Measurements from ENCODE around the gene SMOC2.
"Not testable (repeated sequence)": the region's sequence is repeated elsewhere in the genome, so short reads cannot be mapped to it uniquely, and the experiment has no call there.

The SMOC2 gene

DNA sequence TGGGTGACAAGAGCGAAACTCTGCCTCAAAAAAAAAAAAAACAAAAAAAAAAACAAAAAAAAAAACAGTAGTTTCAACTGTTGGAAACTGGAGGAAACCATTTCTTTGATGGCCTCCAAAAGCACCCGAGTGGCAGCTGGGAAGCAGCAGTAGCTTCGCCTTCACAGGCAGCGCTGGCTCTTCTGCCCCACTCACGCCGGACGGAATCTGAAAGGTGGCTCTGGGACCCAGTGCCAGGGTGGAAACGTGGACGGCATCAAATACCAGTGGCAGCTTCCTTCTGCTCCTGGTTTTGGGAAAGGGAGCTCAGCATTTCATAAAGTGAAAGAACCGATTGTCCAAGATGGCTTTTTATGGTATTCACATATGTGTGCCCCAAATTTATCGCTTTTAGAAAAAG, 159.4 kb downstream of the SMOC2 start:
- DNase-seq (ENCODE audit: low read depth) = no peak

DNA sequence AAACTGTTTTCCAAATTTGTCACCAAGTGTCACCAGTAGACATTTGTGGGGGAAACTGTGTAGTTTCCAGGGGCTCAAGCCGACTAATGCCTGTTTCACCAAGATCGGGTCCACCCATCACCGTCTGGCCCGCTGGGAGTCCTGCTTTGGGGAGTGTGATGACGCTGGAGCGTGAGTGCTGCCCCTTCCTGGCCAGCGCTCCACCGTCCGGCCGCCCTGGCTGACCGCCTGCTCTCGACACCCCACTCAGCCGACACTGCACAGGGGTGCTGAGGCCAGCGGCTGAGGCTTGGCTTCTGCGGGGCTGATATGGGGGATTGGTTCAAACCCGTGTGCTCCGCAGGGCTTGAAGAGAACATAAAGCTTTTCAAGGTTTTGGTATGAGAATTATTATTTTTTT, 160.1 kb downstream of the SMOC2 start:
- no peak for DNase-seq (ENCODE audit: low read depth)

DNA sequence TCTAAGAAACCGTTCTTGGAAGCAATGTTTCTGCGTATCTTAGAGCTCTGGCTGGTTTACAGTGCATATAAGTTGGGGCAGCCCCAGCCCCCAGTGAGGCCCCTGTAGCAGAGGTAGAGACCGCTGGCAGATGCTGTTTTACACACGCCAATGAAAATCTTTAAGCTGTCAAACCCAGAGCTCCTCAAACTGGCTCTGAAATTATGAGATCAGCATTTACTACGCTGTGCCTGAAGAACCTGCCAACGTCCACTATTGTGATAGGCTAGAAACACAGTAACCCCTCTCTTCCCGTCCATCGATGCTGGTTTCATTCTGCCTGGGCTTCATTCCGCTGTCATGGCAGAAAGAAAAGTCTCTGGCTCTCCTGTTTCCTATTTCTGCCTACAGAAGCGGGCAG, 160.6 kb downstream of the SMOC2 start:
- no peak for DNase-seq (ENCODE audit: low read depth)

DNA sequence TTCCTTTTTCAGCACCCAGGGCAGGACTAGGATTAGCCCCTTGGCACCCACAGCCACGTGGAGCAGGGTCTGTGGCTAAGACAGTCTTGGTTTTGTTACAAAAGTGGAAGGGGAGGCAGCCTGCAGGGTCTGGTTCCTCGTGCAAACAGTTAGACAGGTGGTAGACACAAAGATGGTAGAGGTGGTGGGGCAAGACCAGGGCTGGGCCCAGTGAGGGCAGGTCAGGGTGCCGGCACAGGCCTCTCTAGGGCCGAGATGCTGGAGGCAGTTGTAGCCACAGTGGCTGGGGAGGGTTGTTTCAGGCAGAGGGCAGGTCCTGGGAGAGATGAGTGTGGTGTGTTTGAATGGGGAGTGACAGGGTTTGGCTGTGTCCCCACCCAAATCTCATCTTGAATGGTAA, 161.6 kb downstream of the SMOC2 start:
- DNase-seq (ENCODE audit: low read depth) = no peak

DNA sequence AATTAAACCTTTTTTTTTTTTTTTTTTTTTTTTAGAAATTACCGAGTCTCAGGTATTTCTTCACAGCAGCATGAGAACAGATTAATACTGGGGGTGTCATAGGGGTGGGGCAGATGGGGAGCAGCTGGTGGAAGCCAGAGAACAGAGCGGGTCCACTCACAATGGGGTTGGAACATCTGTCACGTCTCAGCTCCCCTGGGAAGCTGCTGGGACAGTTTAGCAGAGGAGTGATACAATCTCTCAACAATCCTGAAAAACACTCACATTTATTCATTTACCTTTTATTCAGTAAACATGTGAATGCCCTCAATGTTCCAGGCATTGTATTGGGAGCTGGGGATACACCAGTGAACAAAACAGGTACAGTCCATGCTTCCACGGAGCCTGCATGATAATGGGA, 162.2 kb downstream of the SMOC2 start:
- DNase-seq (ENCODE audit: low read depth) = no peak

DNA sequence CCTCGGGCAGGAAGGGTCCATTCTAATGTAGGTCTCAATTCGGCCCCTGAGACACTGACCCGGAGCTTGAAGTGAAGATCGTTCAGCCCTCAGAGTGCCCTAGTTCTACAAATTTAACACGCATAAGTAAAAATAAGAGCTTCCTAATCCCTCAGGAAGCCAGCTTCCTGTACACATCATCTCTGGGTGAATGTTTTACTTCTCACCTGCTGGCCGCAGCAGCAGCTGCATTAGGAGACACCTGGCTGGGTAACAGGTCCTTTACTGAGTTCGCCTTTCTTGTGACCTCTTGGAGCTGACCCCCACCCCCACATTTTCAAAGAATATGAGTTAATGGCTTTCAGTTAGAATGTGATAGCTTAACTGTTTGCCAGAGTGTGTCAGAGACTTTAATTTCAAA, 165.0 kb downstream of the SMOC2 start:
- no peak for DNase-seq (ENCODE audit: low read depth)

DNA sequence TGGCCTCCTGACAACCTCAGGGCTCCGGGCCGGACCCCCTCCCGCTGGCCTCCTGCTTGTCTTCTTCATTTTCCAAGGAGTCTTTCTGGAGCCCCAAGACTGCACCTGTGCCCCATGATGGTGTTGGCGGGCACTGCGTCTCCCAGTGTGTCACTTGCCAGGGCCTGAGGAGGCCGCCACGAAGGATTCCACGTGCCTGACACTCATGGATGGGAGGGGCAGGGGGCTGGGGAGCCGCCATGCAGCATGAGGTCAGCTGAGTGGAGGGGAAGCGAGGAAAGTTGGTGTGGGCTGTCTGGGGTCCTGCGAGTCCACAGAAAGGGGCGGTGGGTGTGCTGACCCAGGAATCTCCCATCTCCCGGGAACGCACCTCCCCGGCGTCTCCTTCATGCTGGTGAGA, 165.7 kb downstream of the SMOC2 start:
- DNase-seq (ENCODE audit: low read depth) = no peak

DNA sequence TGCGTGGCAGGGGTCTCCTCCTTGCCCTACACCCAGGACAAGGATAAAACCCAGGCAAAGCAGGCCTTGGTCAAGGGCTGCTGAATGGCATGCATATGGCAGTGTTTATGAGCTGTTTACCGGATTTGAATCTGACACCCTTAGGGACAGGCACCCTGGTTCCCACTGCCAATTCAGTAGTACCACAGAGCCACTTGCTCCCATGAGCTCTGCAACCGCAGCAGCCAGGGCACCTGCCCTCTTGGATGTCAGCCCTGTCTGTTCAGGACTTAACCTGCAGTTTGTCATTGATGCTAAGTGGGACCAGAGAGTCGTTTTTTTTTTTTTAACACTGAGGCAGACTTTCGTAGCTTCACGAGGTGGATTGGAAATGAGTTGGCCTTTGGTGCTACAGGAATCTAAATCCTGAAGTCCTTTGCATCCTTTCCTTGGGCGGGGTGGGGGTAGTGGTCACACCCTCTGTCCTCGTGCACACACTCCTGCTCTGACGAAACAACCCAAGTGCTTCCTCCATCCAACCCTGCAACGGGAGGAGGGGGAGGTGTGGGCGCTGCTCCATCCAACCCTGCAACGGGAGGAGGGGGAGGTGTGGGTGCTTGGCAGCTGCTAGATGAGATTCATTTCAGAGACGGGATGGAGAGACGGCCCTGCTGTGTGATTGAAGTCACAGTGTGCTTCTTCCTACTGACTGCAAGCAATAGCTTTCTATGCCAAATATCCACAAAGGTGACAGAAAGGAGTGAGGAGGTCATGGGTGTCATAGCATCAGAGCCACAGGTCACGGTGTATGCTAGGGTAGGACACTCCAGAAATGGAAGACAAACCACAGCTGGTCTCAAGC, 166.5 kb downstream of the SMOC2 start:
- DNase-seq (ENCODE audit: low read depth) = no peak

DNA sequence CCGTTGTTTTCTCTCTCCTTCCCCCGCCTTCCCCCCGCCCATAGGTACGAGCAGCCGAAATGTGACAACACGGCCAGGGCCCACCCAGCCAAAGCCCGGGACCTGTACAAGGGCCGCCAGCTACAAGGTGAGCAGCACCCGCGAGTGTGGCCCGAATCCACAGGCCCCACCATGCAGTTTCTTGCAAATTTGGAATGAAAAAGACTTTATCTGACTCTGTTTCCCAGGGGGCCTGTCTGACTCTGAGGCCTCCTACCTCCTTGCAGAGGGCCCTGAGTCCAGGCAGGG, 167.1 kb downstream of the SMOC2 start:
- no peak for DNase-seq (ENCODE audit: low read depth)

DNA sequence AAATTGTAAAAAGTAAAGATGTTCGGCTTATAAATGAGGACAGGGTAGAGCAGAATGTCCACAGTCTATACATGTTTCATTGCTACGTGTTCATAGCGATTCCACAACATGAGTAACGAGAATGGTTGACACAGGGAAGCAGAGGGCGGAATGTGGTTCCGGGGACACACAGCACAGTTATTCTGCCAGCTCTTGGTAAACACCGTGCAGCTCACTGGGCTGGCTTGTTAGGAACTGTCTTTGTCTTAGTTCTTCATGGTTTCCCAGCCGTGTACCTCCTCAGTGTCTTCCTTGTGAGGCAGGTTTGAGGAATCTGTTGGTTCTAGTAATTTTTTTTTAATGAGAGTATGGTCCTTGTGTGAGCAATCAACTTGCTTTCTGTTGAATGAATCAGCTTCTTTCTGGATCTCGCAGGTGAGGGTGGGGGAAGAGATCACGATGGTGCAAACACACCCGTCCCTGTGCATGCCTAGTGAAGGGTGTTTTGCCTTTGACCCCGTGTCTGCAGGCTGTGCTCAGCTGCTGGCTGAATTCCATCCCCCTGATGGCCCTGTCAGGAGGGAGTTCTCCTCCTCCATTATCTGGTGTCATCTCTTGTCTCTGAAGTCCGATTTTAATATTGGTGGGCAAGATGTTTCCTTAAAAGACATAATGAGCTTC, 168.2 kb downstream of the SMOC2 start:
- DNase-seq (ENCODE audit: low read depth) = no peak

DNA sequence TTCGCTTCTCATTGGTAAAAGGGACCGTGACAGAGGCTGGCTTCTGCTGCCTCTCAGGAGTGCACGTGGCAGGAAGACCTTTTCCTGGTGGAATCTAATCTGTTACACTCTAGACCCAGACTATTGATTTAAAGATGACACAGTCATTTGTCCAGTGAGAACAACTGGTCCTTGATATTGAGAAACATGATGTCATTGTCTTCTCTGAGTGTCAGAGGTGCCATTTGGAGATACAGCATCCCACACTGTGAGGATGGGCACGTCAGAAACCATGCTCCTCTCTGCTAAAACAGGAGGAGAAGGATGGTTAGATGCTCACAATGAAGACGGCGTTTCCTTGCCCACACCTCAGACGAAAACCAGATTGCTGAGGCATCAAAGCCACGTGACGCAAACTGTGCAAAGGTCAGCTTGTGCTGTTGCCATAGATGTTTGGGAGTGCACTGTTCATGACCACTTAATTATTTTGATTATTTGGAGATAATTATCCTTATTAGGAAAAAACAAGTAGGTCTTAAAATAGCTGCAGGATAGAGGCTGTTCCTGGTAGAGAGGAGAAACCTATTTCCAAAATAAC, 169.0 kb downstream of the SMOC2 start:
- no peak for DNase-seq (ENCODE audit: low read depth)

DNA sequence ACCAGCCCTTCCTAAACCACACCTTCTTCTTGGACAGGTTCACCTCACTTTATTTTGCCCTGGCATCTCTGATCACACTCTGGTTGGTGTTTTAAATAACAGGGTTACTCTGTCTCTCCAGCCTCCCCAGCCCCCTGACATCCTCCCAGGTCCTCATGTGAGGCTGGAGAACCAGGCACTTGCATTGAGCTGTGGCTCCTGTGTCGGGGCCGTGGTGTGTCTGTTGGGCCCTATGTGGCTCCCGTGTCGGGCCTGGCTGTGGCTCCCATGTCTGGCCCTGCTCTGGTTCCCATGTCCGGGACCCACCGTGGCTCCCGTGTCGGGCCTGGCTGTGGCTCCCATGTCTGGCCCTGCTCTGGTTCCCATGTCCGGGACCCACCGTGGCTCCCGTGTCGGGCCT, 170.0 kb downstream of the SMOC2 start:
- DNase-seq (ENCODE audit: low read depth) = not testable (repeated sequence)

DNA sequence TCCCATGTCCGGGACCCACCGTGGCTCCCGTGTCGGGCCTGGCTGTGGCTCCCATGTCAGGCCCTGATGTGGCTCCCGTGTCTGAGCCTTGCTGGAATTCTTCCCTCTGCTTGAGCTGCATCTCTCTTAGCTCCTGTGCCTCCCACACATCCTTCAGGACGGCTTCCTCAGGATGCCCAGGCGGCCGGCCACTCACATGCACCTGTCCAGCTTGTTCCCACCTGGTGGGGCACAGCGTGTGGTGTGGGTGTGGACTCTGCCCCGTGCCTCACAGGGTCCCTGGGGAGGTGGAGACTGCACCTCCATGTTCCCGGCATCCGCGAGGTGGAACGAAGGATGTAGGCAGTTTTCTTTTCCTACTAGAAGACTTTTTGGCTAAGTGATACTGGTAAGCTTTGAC, 170.7 kb downstream of the SMOC2 start:
- no peak for DNase-seq (ENCODE audit: low read depth)

DNA sequence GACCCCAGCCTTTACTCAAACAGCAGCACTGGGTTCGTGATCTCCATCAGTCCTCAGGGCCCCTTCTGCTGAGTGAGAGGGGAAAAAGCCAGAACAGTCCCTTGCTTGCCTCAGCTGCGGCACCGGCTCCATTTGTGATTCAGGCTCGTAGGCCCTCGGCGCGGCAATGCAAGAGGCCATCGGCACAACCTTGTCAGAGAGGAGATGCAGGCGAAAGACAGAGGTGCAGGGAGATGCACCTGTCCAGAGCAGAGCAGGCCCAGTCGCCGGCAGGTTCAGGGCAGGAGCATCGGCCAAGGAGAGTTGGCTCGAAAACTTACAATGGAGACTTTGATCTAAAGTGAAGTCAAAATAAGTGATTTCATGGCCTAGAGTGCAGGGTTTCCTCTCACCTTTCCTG, 171.6 kb downstream of the SMOC2 start:
- no peak for DNase-seq (ENCODE audit: low read depth)

DNA sequence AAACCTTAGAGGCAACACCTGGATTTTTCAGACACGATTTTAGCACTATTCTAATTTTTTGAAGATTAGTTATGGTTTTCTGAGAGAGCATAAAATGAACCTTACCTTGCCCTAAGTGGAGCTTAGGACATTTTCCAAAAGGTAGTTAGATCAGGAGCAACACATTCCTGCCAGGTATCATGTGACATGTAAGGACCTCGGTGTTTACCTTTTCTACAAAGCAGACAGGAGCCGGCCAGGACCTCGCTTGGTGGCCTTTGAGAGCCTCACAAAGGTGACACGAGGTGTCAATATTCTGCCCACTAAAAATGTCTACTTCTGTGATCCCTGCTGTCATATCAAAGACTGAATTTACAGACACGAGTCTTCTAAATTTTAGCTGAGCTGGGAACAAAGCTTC, 174.9 kb downstream of the SMOC2 start:
- DNase-seq (ENCODE audit: low read depth) = no peak

DNA sequence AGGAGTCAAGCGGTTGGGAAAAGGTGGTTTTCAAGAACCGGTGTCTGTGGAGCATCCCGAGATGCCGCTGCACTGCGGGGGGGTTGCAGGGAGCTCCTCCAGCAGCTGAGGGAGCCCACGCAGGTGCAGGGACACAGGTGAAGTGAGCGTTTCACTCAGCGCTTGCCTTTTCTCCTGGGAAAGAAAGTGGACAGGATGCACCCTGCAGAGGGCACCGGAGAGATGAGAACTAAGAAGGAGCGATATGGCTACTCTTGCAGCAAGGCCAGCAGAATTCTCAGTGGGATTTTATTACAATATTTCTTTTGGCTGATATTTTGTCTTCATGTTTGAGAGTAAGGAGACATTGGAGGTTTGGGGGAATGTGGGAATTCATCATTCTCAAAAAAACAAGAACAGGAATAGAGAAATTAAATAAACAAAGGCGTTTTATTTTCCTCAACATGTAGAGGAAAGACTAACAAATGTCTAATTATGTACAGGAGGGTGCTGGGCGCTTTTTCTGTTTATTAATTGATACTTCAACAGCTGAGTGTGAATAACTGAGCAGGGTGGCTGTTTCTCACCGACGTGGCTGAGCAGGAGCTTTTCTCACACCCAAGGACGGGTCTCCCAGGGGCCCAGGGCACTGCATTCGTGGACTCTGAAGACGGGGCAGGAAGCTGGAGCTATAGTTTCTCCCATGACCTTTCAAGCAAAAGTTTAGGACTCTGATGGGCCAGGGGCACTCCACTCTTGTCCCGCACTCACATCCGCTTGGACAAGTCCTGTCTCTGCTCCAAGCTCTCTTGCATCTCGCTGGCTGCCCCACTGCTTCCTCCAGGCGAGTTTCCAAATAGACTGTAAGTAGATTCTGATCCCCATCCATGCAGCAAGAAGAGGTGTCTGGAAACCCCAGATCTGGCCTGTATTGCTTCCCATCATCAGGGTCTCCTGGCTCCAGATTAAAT, 176.1 kb downstream of the SMOC2 start:
- DNase-seq (ENCODE audit: low read depth) = no peak

DNA sequence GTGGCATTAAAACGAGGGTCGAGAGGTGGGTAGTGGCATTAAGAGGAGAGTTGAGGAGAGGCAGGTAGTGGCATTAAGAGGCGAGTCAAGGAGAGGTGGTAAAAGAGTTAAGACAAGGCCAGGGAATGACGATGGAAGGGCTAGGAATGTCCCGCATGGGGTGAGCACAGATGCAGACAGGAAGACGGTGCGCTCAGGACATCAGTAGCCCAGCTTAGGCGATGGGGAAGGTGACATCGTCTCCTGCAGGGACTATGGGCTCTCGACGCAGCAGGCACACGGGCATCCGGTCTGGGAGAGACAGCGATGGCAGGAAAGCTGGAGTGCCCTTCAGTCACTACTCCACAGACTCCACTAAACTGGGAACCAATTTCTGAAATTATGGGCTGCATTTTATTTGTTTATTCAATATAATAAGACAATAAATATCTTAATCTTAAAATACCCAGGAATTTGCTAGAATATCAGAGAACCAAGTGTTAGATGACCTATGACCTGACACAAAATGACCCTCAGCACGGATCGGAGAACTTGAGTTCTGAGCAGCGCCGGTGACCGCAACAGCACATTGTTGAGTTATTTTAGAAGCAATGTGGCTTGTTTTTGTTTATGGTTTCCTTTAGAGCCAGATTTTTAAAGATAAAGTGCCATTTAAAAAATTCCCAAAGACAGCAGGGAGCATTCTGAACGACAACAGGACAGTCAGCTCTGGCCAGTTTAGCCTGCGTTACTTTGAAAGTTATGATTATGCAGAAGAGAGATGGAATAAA, 177.7 kb downstream of the SMOC2 start:
- DNase-seq (ENCODE audit: low read depth) = no peak

DNA sequence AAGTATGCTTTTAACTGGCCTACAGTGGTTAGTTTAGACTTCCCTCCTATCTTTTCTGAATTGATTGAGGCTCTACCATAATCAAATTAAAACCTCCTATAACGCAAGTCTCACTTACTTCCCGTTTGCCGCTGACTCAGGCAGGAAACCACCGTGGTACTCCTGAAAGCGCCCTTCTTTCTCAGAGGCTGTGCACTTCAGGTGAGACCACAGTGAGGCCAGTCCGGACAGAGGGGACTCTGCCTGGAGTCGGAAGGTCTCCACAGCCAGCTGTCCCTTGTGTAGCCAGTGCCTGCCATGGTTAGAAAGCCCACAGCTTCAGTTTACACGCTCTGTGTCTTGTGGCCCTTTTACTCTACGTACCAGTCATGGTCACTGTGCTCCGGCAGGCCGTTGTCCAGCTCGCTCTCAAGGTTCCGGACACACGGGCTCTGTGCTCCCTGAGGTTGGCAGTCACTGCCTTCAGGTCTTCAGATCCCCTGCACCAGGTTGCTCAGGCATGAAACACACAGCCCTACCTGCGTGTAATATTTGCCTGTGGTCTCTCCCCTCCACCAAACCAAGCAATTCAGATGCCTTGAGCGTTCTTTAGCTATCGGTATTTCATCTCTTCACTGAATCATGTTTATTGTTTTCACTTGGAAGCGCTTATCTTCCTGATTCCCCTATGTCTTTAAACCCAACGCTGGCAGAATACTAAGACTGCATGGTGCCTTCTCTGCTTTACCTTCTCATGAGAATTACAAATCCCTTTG, 178.8 kb downstream of the SMOC2 start:
- DNase-seq (ENCODE audit: low read depth) = no peak

DNA sequence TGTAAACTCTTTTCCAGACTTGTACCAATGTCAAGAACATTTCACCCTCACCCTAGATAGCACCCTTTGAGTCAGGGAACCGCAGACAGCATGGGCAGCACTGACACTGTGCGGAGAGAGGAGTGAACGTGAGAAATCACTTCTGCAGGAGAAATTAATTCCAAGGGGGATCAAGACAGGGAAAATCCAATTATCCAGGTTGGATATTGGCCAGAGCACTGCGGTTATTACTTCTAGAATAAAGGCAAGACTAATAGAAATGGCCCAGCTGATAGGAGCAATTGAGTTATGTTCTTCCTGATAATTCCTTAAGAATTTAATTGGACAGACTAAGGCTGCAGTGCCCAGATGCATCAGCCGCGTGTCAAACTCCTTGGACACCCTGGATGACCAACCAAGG, 179.6 kb downstream of the SMOC2 start:
- DNase-seq (ENCODE audit: low read depth) = no peak

DNA sequence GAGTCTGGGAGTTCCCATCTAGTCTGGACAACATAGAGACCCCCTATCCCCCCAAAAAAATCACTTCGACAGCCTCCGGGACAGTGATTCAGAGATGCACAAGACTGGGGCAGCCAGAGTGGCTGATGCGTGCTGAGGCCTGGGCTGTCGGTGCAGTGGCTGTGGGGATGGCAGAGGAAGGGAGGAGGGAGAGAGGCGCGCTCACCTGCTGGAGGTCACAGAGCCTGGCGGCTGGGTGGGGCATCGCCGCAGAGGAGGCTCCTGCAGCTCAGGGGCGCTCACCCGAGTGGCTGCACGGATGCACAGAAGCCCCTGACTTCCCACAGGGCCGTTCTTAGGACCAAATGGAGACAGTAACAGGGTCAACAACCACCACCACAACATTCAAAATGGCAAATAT, 182.8 kb downstream of the SMOC2 start:
- no peak for DNase-seq (ENCODE audit: low read depth)

DNA sequence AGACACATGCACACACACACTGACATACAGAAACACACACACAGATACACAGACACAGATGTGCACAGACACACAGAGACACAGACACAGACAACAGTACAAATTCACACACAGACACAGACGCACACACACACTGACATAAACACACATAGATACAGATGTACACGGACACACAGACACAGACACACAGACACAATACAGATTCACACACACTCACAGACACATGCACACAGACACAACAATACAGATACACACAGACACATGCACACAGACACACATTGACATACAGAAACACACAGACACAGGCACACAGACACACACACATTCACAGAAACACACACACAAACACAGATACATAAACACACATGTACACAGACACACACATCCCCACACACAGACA, 183.6 kb downstream of the SMOC2 start:
- no peak for DNase-seq (ENCODE audit: low read depth)
